HEK293T (cell line): ENCODE measurements around the gene DNAAF5.

Experiments
- CTCF ChIA-PET: fragments of 350-600 bp; formaldehyde crosslinking; extraction: SDS; loops from one replicate; lab custom pipeline; 2021; ENCODE audit warnings: antibody characterized with exemption, inconsistent platforms; lab: Yijun Ruan, JAX
- POLR2A ChIA-PET: fragments of 350-600 bp; formaldehyde crosslinking; extraction: SDS; loops from one replicate; lab custom pipeline; 2020; ENCODE audit warnings: antibody characterized with exemption, inconsistent platforms; lab: Yijun Ruan, JAX
- DNase-seq: peaks from one replicate; pipeline ENCODE4 v3.0.0; 2012; ENCODE audit warnings: mixed read lengths; ENCODE audit errors: extremely low spot score
- ARNT ChIP-seq: fragments of 450-650 bp; IDR thresholded peaks from 2 replicates; pipeline ENCODE4 v1.6.1; 2017; ENCODE audit warnings: mild to moderate bottlenecking
- BHLHE40 ChIP-seq: fragments of 450-650 bp; IDR thresholded peaks from 2 replicates; pipeline ENCODE4 v1.6.1; 2016; ENCODE audit warnings: mild to moderate bottlenecking, moderate library complexity, borderline replicate concordance
- CTBP1 ChIP-seq: fragments of 450-650 bp; IDR thresholded peaks from 2 replicates; pipeline ENCODE4 v1.6.1; 2016; ENCODE audit warnings: borderline replicate concordance
- ELF4 ChIP-seq: fragments of 450-650 bp; IDR thresholded peaks from 2 replicates; pipeline ENCODE4 v1.6.1; 2017; ENCODE audit warnings: antibody characterized with exemption
- FOXA1 ChIP-seq: fragments of 450-650 bp; IDR thresholded peaks from 2 replicates; pipeline ENCODE4 v1.6.1; 2016; ENCODE audit warnings: mild to moderate bottlenecking
- FOXK2 ChIP-seq: fragments of 450-650 bp; IDR thresholded peaks from 2 replicates; pipeline ENCODE4 v1.6.1; 2016; ENCODE audit warnings: mild to moderate bottlenecking
- FOXM1 ChIP-seq: fragments of 450-650 bp; IDR thresholded peaks from 2 replicates; pipeline ENCODE4 v1.6.1; 2017; ENCODE audit warnings: mild to moderate bottlenecking, borderline replicate concordance
- HDGF ChIP-seq: fragments of 450-650 bp; IDR thresholded peaks from 2 replicates; pipeline ENCODE4 v1.6.1; 2017; ENCODE audit warnings: antibody characterized with exemption, borderline replicate concordance
- L3MBTL2 ChIP-seq: fragments of 450-650 bp; conservative IDR thresholded peaks from 2 replicates; pipeline ENCODE4 v1.6.1; 2016; ENCODE audit warnings: mild to moderate bottlenecking
- LEF1 ChIP-seq: fragments of 450-650 bp; IDR thresholded peaks from 2 replicates; pipeline ENCODE4 v1.6.1; 2017; ENCODE audit warnings: mild to moderate bottlenecking, borderline replicate concordance
- NFRKB ChIP-seq: fragments of 450-650 bp; IDR thresholded peaks from 2 replicates; pipeline ENCODE4 v1.6.1; 2016; ENCODE audit warnings: mild to moderate bottlenecking, moderate library complexity
- PKNOX1 ChIP-seq: fragments of 450-650 bp; IDR thresholded peaks from 2 replicates; pipeline ENCODE4 v1.6.1; 2016
- SP1 ChIP-seq: fragments of 450-650 bp; IDR thresholded peaks from 2 replicates; pipeline ENCODE4 v1.6.1; 2017
- SUZ12 ChIP-seq: fragments of 450-650 bp; IDR thresholded peaks from 2 replicates; pipeline ENCODE4 v1.6.1; 2016; ENCODE audit warnings: mild to moderate bottlenecking
- TARDBP ChIP-seq: fragments of 450-650 bp; IDR thresholded peaks from 2 replicates; pipeline ENCODE4 v1.6.1; 2016
- ZNF384 ChIP-seq: fragments of 450-650 bp; IDR thresholded peaks from 2 replicates; pipeline ENCODE4 v1.6.1; 2016

The DNAAF5 gene

GRCh38 chr7:784971-785370 is 58.5 kb downstream of the DNAAF5 start:
- TF ChIP-seq ARNT = no peak
- no peak for TF ChIP-seq FOXK2
- TF ChIP-seq FOXA1 = no peak
- TF ChIP-seq ZNF384 = no peak
- TF ChIP-seq PKNOX1 = no peak
- TF ChIP-seq FOXM1 = no peak
- TF ChIP-seq ELF4 = no peak
- no peak for TF ChIP-seq SUZ12
- no peak for TF ChIP-seq LEF1
- no peak for TF ChIP-seq HDGF
- no peak for TF ChIP-seq NFRKB
- no peak for TF ChIP-seq CTBP1
- TF ChIP-seq L3MBTL2 = no peak
- no peak for TF ChIP-seq TARDBP
- no peak for TF ChIP-seq BHLHE40
- no peak for TF ChIP-seq SP1
- ChIA-PET POLR2A (no interaction called here), CTCF (no interaction called here)
- no peak for DNase-seq

- POLR2A ChIA-PET = no interaction called here
- no peak for DNase-seq
- CTCF ChIA-PET = no interaction called here
- TF ChIP-seq BHLHE40 (no peak), PKNOX1 (no peak), SUZ12 (no peak), L3MBTL2 (no peak), SP1 (no peak), NFRKB (no peak), HDGF (no peak), FOXA1 (no peak), LEF1 (no peak), CTBP1 (no peak), TARDBP (no peak), ZNF384 (no peak), ARNT (no peak), FOXM1 (no peak), ELF4 (no peak), FOXK2 (no peak)
Observed at GRCh38 chr7:785416-785815, 58.9 kb downstream of the DNAAF5 start.

- TF ChIP-seq HDGF (no peak), SP1 (no peak), BHLHE40 (no peak), FOXK2 (no peak), TARDBP (no peak), SUZ12 (no peak), ARNT (no peak), LEF1 (no peak), FOXM1 (no peak), ELF4 (no peak), NFRKB (no peak), ZNF384 (no peak), FOXA1 (no peak), L3MBTL2 (no peak), PKNOX1 (no peak)
- ChIA-PET CTCF (interaction anchor here (0.6 to 1.6 kb wide), 2 partner anchors 87 to 465 kb away, joined by 3 to 8 read pairs; no protein-coding TSS in a partner anchor), POLR2A (no interaction called here)
- peak; percentile 75 for DNase-seq
Observed at GRCh38 chr7:786472-787255, 60.2 kb downstream of the DNAAF5 start.

GRCh38 chr7:787332-788240 is 61.1 kb downstream of the DNAAF5 start:
- TF ChIP-seq SUZ12 = no peak
- no peak for TF ChIP-seq PKNOX1
- no peak for TF ChIP-seq TARDBP
- TF ChIP-seq L3MBTL2 = no peak
- TF ChIP-seq FOXM1 = no peak
- TF ChIP-seq BHLHE40 = no peak
- no peak for TF ChIP-seq FOXK2
- TF ChIP-seq NFRKB = no peak
- no peak for TF ChIP-seq ELF4
- no peak for TF ChIP-seq SP1
- TF ChIP-seq ZNF384 = no peak
- TF ChIP-seq ARNT = no peak
- no peak for TF ChIP-seq FOXA1
- TF ChIP-seq CTBP1 = no peak
- no peak for TF ChIP-seq HDGF
- TF ChIP-seq LEF1 = no peak
- POLR2A ChIA-PET = interaction anchor here (0.6 kb wide), 1 partner anchor 26 kb away, joined by 3 read pairs; no protein-coding TSS in a partner anchor
- CTCF ChIA-PET = interaction anchor here (1.6 kb wide), 1 partner anchor 86 kb away, joined by 8 read pairs; no protein-coding TSS in a partner anchor
- DNase-seq = no peak
